ENCODE results near the gene JAKMIP1. TPM values are rescaled to one million over a fixed set of nuclear protein-coding genes. Genes with fewer than 3 reads are reported as not detected.

JAKMIP1 gene
- total RNA-seq, 1 donor from 2014 or later, result 0.10 TPM

DNA sequence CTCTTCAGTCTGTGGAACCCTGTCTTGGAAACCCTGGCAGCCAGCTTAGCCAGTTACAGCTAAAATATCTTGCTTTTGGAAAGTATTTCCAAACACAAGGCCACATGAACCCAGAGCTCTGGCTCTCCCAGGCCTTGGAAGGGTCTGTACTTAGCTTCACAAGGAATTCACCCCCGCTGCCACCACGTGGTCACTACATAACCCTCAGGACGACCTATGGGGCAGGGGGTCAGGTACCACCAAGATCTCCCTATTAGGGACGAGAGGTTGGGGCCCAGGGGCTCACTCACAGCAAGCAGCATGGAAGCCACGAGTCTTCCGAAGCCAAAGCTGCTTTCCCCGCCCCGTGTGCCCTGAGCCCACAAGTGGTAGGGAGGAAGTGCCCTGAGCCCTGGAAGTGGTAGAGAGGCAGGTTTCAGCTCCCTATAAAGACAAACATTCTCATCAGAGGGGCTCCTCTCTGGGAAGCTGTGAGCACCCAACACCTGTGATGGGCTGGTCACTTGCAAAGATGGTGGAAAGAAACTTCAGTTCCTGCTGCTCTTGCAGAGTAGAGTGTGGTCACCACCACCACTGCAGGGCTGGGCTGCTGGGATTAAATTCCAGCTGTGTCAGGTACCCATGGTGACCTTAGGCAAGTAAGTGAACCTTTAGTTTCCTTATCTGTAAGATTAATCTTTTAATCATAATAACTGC, 4.7 kb upstream of the JAKMIP1 start:
- DNase-seq (ENCODE audit: low spot score), result no peak

- DNase-seq (ENCODE audit: low spot score), result no peak
Observed at GRCh38 chr4:6204098-6204497, 3.7 kb upstream of the JAKMIP1 start.

DNA sequence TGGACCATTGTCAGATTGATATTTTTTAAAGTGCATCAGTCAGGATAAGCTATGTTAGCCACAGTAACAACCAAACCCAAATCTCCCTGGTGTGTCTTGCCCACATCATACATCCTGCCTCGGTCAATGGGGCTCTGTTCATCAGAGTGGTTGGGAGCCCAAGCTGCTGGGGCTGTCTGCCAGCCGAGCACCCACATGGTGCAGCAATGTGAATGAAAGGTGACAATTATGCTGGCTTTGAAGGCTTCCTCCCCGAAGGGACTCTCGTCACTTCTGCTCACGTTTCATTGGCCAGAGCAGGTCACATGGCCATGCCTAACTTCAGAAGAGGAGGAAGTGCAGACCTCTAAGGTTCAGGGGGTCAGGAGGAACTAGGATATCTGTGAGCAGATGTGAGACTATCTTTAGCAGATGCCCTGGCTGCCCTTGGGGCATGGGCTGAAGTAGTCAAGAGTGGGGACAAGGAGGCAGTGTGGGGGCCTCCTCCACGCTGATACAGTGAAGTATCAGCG, 1.3 kb upstream of the JAKMIP1 start:
- no peak for DNase-seq (ENCODE audit: low spot score)

GRCh38 chr4:6200922-6201362, 593 bp upstream of the JAKMIP1 start:
- DNase-seq (ENCODE audit: low spot score), result no peak

- no peak for DNase-seq (ENCODE audit: low spot score)
Observed at GRCh38 chr4:6199422-6199921, 877 bp downstream of the JAKMIP1 start.

GRCh38 chr4:6198768-6199421, 1.5 kb downstream of the JAKMIP1 start:
- peak; percentile 83 for DNase-seq (ENCODE audit: low spot score)

DNA sequence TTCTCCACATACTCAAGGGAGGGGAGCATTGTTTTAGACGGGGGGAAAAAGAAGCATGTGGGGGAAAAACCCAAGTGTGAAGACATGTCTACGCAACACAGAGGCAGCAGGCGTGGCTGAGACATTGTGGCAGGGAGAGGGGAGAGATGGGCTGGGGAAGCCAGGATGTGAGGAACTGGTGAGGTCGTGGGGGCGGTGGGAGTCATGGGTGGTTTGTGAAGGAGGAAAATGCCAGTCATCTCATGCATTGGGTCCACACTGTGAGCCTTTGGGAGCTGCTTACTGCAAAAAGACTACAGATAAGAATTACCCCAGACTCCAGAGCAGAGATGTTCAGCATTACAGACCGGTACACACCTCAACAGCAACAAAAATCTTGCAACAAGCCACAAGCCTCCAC, 2.1 kb downstream of the JAKMIP1 start:
- peak; percentile 65 for DNase-seq (ENCODE audit: low spot score)

DNA sequence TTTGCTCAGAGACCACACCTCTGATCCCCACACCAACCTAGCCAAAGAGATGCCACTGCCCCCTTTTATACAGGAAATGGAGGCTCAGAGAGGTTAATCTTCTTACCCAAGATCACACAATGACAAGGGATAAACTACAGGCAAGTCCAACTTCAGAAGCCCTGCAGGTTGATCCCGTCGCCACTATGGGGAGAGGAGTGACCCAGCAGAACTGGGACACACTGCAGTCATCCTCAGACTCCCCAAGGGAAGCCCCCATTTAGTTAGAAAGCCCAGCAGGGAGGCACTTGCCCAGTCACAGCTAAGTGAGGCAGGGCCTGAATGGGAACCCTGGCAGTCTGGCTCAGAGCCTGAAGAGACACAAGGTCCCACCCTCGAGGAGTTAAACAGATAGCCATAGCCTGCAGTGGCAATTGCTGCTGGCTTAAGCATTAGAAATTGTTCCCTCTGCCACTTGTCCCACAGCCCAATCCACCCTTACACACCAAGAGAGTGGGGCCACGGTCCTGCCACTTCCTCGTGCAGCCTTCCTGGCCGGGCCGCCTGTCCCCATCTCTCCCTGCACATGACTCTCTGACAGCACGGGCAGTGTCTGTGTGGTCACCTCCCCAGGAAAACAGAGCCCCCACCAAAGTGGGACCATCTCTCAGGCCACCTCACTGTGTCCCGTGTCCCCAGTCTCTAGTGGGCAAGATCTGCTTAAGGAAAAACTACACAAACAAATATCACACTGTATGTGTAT, 2.7 kb downstream of the JAKMIP1 start:
- peak; percentile 65 for DNase-seq (ENCODE audit: low spot score)

GRCh38 chr4:6196871-6197270, 3.5 kb downstream of the JAKMIP1 start:
- peak; percentile 87 for DNase-seq (ENCODE audit: low spot score)

DNA sequence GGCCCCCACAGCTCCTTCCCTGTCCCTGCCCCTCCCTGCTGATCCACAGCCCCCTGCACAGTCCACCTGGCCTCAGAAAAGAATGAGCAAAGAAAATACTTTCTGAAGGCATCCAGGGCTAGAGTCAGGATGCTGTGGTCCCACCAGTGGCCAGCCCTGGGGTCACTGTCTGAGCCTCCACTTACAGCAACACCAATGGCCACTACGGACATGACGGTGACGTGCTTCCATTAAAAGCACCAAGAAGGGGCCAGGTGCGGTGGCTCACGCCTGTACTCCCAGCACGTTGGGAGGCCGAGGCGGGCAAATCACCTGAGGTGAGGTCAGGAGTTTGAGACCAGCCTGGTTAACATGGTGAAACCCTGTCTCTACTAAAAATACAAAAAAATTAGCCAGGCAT, 4.0 kb downstream of the JAKMIP1 start:
- DNase-seq (ENCODE audit: low spot score), result peak; percentile 65

DNA sequence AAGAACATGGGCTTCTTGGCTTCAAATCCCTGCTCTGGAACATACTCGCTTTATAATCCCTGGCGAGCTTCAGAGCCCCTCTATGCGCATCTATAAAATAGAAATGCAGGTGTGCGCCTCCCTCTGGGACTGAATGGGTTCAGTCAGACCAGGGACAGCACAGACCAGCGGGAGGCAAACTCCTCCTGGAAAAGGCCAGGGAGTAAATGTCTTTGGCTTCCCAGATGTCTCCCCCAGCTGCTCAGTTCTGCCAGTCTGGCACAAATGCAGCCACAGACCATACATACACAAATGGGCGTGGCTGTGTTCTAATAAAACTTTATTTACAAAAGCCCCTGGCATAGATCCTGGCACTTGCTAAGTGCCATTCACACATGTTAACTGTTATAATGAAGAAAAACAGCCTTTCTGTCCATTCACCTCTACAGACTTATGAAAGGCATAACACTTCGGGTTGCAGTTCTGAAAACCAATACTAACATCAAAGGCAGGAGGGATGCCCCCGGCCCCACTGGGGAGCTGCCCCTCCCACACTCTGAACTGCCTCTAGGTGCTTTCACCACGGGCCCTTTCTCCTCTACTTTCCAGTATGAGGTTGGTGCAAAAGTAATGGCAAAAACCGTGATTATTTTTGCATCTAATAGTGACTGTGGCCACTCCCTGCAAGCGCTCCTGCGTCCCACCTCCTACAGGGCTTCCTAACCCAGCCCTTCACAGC, 4.6 kb downstream of the JAKMIP1 start:
- DNase-seq (ENCODE audit: low spot score), result peak; percentile 37

- peak; percentile 68 for DNase-seq (ENCODE audit: low spot score)
Observed at GRCh38 chr4:6194458-6195195, 5.7 kb downstream of the JAKMIP1 start.

DNA sequence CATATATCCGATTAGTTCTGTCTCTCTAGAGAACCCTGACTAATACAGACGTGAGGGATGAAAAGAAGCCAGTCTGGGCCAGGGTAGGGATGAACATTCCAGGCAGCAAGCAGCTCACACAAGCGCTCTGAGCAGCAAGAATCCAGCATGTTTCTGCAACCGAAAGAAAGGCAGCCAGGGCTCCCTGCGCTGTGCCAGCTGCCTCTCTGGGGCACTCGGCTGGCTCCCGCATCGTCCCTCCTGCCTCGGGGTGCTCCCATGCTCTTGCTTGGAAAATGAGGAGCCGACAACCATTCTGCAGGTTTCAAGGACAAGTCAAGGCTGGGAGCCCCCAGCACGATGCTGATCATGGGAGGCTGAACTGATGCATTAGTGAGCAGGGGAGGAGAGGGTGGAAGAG, 7.0 kb downstream of the JAKMIP1 start:
- peak; percentile 80 for DNase-seq (ENCODE audit: low spot score)

- DNase-seq (ENCODE audit: low spot score), result peak; percentile 62
Observed at GRCh38 chr4:6192245-6192644, 8.1 kb downstream of the JAKMIP1 start.

- DNase-seq (ENCODE audit: low spot score), result no peak
Observed at GRCh38 chr4:6191448-6192130, 8.8 kb downstream of the JAKMIP1 start.

DNA sequence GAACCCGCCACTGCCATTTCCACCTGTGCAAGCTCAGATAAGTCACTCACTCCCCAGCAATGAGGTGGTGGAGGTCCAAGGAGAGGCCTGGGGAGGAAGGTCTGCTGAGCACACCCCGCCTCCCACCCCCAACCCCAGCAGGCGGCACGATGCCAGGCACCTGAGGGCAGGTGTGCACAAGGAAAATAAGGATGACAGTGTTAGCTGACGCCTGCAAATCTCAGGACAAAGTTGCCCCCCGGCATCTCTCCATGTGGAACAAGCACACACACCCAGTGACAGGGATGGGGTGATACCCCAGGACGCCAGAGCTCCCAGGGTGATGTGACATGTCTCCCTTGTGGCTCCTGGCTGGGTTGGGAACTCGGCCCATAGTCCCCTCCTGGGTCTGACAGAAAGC, 9.9 kb downstream of the JAKMIP1 start:
- no peak for DNase-seq (ENCODE audit: low spot score)

- no peak for DNase-seq (ENCODE audit: low spot score)
Observed at GRCh38 chr4:6189511-6189910, 10.8 kb downstream of the JAKMIP1 start.

DNA sequence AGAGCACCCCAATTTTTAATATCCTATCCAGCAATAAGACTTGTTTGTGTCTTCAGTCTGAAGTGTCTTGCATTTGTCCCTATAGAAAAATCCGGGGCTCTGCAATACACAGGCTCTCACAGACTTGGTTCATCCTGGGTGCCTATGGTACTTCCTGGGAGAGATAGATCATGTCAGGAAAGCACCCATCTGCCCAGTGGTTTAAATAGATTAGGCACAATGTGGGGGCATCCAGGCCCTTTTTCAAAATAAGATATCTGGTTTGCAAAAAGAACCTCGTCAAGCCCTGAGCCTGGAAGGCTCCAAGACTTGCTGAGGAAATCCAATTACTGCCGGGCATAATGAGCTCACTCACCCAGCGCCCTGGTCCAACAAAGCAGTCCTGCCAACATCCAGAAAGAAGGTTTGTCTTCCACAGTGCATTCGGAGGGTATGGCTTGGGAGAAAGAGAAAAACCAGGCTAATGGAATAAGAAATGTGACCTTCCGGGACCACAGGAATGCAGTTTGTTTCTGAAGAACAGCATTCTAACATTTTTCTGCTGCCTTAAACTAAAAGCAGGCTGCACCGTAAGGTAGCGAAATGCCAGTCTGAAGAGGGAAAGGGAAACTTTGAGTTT, 11.6 kb downstream of the JAKMIP1 start:
- DNase-seq (ENCODE audit: low spot score), result no peak

GRCh38 chr4:6184169-6184568, 16.2 kb downstream of the JAKMIP1 start:
- no peak for DNase-seq (ENCODE audit: low spot score)
